Hematopoietic multipotent progenitor cell treated with erythropoietin and hydrocortisone succinate and interleukin-3 and kit ligand, for 17 days (in vitro differentiated cells): ENCODE measurements around the gene IDI1.
"Not testable (repeated sequence)": the region's sequence is repeated elsewhere in the genome, so short reads cannot be mapped to it uniquely, and the experiment has no call there.

Experiments used
- DNase-seq: peaks from one replicate; pipeline ENCODE4 v3.0.0-alpha.2; 2015; ENCODE audit warnings: low spot score

Gene IDI1

GRCh38 chr10:1034758-1035157 is 14.2 kb downstream of the IDI1 start:
- no peak for DNase-seq

GRCh38 chr10:1033601-1034000 is 15.3 kb downstream of the IDI1 start:
- DNase-seq, result no peak

- no peak for DNase-seq
Observed at GRCh38 chr10:1029838-1030237, 19.1 kb downstream of the IDI1 start.

- DNase-seq, result no peak
Observed at GRCh38 chr10:1026578-1026977, 22.3 kb downstream of the IDI1 start.

GRCh38 chr10:1025683-1026082 is 23.2 kb downstream of the IDI1 start, which contains the start of gene IDI2:
Gene IDI2, minus strand, starts transcription at chr10:1025859. Its CDS starts 1,136 bp downstream, at chr10:1024723.
- DNase-seq, result no peak

- DNase-seq, result no peak
Observed at GRCh38 chr10:1024103-1024502, 24.8 kb downstream of the IDI1 start.

GRCh38 chr10:1022413-1022812 is 26.5 kb downstream of the IDI1 start:
- DNase-seq, result no peak

GRCh38 chr10:1020958-1021357 is 28.0 kb downstream of the IDI1 start:
- DNase-seq, result no peak

GRCh38 chr10:1020460-1020859 is 28.5 kb downstream of the IDI1 start:
- DNase-seq, result no peak

- DNase-seq, result no peak
Observed at GRCh38 chr10:1019362-1019761, 29.6 kb downstream of the IDI1 start.

- no peak for DNase-seq
Observed at GRCh38 chr10:1015688-1016087, 33.2 kb downstream of the IDI1 start.

- DNase-seq, result no peak
Observed at GRCh38 chr10:1011696-1012095, 37.2 kb downstream of the IDI1 start.

- no peak for DNase-seq
Observed at GRCh38 chr10:1010703-1011102, 38.2 kb downstream of the IDI1 start.

- not testable (repeated sequence) for DNase-seq
Observed at GRCh38 chr10:1009947-1010346, 39.0 kb downstream of the IDI1 start.

GRCh38 chr10:1009071-1009494 is 39.8 kb downstream of the IDI1 start:
- no peak for DNase-seq

GRCh38 chr10:1007583-1007982 is 41.3 kb downstream of the IDI1 start:
- no peak for DNase-seq

- no peak for DNase-seq
Observed at GRCh38 chr10:1006573-1006972, 42.3 kb downstream of the IDI1 start.

- DNase-seq, result no peak
Observed at GRCh38 chr10:1003884-1004670, 44.8 kb downstream of the IDI1 start.

GRCh38 chr10:1002425-1003006 is 46.4 kb downstream of the IDI1 start:
- no peak for DNase-seq

GRCh38 chr10:997266-998022 is 51.5 kb downstream of the IDI1 start:
- DNase-seq, result no peak

- DNase-seq, result no peak
Observed at GRCh38 chr10:996031-996430, 52.9 kb downstream of the IDI1 start.

- no peak for DNase-seq
Observed at GRCh38 chr10:995559-995926, 53.4 kb downstream of the IDI1 start.
